Subcutaneous abdominal adipose tissue (tissue), 5 donors: ENCODE data around the gene GPC1.

ENCODE experiments used
- H3K27ac ChIP-seq: one replicate; pipeline ENCODE4 v1.7.0; 2013; ENCODE audit warnings: low read depth, mild to moderate bottlenecking, inconsistent platforms, low read length, moderate library complexity
- H3K27me3 ChIP-seq, 5 donors: one replicate each; pipeline ENCODE4 v1.7.0; 2013; ENCODE audit warnings: low read length in 5 of 5, inconsistent platforms in 1 of 5; ENCODE audit not compliant: control insufficient read depth in 5 of 5, insufficient read depth in 4 of 5
- H3K36me3 ChIP-seq, 5 donors: one replicate each; pipeline ENCODE4 v1.7.0; 2013; ENCODE audit warnings: low read length in 5 of 5; ENCODE audit not compliant: control insufficient read depth in 5 of 5, insufficient read depth in 5 of 5
- H3K4me1 ChIP-seq, 5 donors: one replicate each; pipeline ENCODE4 v1.7.0; 2013; ENCODE audit warnings: low read length in 5 of 5, mild to moderate bottlenecking in 3 of 5, moderate library complexity in 1 of 5; ENCODE audit not compliant: control insufficient read depth in 5 of 5, insufficient read depth in 5 of 5
- H3K4me3 ChIP-seq, 5 donors: one replicate each; pipeline ENCODE4 v1.7.0; 2013; ENCODE audit warnings: low read length in 5 of 5, low read depth in 1 of 5
- H3K9ac ChIP-seq, 5 donors: one replicate each; pipeline ENCODE4 v1.7.0; 2013; ENCODE audit warnings: low read length in 5 of 5, mild to moderate bottlenecking in 4 of 5, moderate library complexity in 3 of 5
- H3K9me3 ChIP-seq, 5 donors: one replicate each; pipeline ENCODE4 v1.7.0; 2013; ENCODE audit warnings: low read length in 5 of 5; ENCODE audit not compliant: control insufficient read depth in 5 of 5
- donor health status: healthy.
- donor health status: healthy.
- donor health status: healthy.
- donor health status: healthy.
- donor health status: healthy.

Gene GPC1

GRCh38 chr2:240430595-240430994, 4.9 kb upstream of the GPC1 start:
- Histone ChIP-seq H3K36me3 (no peaks in the 10 kb centered on the region), H3K4me3 (no peak overlapping the region), H3K4me1 (peaks cover 1 to 27% (median 25%) of the 10 kb centered on the region in 5 donors), H3K9ac (no peak overlapping the region), H3K27ac (no peak overlapping the region), H3K9me3 (peaks cover 0 to 4% (median 0%) of the 10 kb centered on the region in 5 donors), H3K27me3 (peaks cover 0 to 3% (median 2%) of the 10 kb centered on the region in 5 donors)

- Histone ChIP-seq H3K36me3 (no peaks in the 10 kb centered on the region), H3K27me3 (peaks cover 0 to 3% (median 0%) of the 10 kb centered on the region in 5 donors), H3K4me3 (no peak overlapping the region), H3K4me1 (peaks cover 1 to 30% (median 26%) of the 10 kb centered on the region in 5 donors), H3K9ac (no peak overlapping the region), H3K27ac (no peak overlapping the region), H3K9me3 (no peaks in the 10 kb centered on the region)
Measured at GRCh38 chr2:240431271-240431660, 4.2 kb upstream of the GPC1 start.

DNA sequence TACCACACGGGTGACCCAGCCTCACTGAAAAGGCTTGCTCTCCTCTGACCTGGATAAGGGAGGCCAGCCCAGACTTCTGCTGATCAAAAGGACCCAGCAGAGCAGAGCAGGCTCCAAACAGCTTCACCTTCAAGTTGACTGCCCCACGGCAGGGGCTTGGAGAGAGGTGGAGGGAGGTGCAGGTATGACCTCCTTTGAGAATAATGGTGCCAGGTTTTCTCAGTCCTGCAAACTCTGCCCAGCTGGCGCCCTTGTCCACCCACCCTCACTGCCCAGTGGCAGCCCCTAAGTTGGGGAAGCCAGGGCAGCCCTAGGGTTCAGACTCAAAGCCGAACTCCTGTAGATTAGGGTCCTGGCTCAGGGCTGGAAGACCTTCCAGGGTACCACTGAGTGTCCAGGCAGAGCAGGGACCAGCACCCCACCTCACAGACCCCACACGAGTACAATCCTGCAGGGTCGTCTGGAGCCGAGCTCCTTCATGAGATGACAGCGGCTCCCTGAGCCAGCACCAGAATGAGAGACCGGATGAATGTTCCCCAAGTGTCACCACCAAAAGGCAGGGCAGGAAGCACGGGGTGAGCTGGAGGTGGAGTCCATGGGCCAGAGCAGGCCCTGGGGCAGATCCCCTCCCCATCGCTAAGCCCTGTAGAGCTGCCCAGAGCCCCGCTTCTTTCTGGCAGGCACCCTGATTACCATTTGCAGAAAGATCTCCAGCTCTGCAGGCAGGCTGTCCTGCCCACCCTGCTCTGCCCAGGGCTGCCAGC, 3.6 kb upstream of the GPC1 start:
- Histone ChIP-seq H3K27me3 (peaks cover 0 to 9% (median 1%) of the 10 kb centered on the region in 5 donors), H3K9ac (no peak overlapping the region), H3K4me1 (peaks cover 1 to 36% (median 31%) of the 10 kb centered on the region in 5 donors), H3K27ac (no peak overlapping the region), H3K4me3 (no peak overlapping the region), H3K36me3 (no peaks in the 10 kb centered on the region), H3K9me3 (no peaks in the 10 kb centered on the region)

GRCh38 chr2:240432430-240432819, 3.0 kb upstream of the GPC1 start:
- peaks cover 0 to 14% (median 3%) of the 10 kb centered on the region in 5 donors for H3K27me3 ChIP-seq
- H3K27ac ChIP-seq = no peak overlapping the region
- no peaks in the 10 kb centered on the region for H3K9me3 ChIP-seq
- no peak overlapping the region for H3K4me3 ChIP-seq
- H3K4me1 ChIP-seq = peaks cover 3 to 42% (median 37%) of the 10 kb centered on the region in 5 donors
- H3K9ac ChIP-seq = no peak overlapping the region
- no peaks in the 10 kb centered on the region for H3K36me3 ChIP-seq

GRCh38 chr2:240432820-240433801, 2.4 kb upstream of the GPC1 start:
- H3K4me1 ChIP-seq = peaks cover 3 to 49% (median 44%) of the 10 kb centered on the region in 5 donors
- peak overlapping the region in 1 of 5 donors; percentile 17 for H3K4me3 ChIP-seq
- H3K9me3 ChIP-seq = no peaks in the 10 kb centered on the region
- peaks cover 0 to 21% (median 9%) of the 10 kb centered on the region in 5 donors for H3K27me3 ChIP-seq
- peak overlapping the region in 3 of 5 donors; percentile 53 to 70 (median 66) for H3K9ac ChIP-seq
- no peaks in the 10 kb centered on the region for H3K36me3 ChIP-seq
- peak overlapping the region; percentile 84 for H3K27ac ChIP-seq

GRCh38 chr2:240433973-240434727, 1.3 kb upstream of the GPC1 start:
- peak overlapping the region in 3 of 5 donors; percentile 53 to 79 (median 70) for H3K9ac ChIP-seq

GRCh38 chr2:240434728-240435456, 571 bp upstream of the GPC1 start:
- Histone ChIP-seq H3K27me3 (peaks cover 0 to 22% (median 10%) of the 10 kb centered on the region in 5 donors), H3K4me3 (peak overlapping the region; percentile 55 to 68 (median 66)), H3K27ac (peak overlapping the region; percentile 84), H3K9me3 (no peaks in the 10 kb centered on the region), H3K9ac (peak overlapping the region in 3 of 5 donors; percentile 49 to 79 (median 68)), H3K36me3 (no peaks in the 10 kb centered on the region), H3K4me1 (peaks cover 3 to 56% (median 53%) of the 10 kb centered on the region in 5 donors)

More at GRCh38 chr2:240433973-240434727, 1.3 kb upstream of the GPC1 start:
- no peaks in the 10 kb centered on the region for H3K36me3 ChIP-seq
- H3K4me1 ChIP-seq = peaks cover 3 to 56% (median 53%) of the 10 kb centered on the region in 5 donors
- peak overlapping the region; percentile 55 to 68 (median 66) for H3K4me3 ChIP-seq
- no peaks in the 10 kb centered on the region for H3K9me3 ChIP-seq
- peaks cover 0 to 22% (median 10%) of the 10 kb centered on the region in 5 donors for H3K27me3 ChIP-seq
- peak overlapping the region; percentile 84 for H3K27ac ChIP-seq

GRCh38 chr2:240435948-240436682, 652 bp downstream of the GPC1 start:
- H3K9me3 ChIP-seq = no peaks in the 10 kb centered on the region
- peaks cover 0 to 22% (median 10%) of the 10 kb centered on the region in 5 donors for H3K27me3 ChIP-seq
- H3K27ac ChIP-seq = peak overlapping the region; percentile 60
- peaks cover 3 to 56% (median 49%) of the 10 kb centered on the region in 5 donors for H3K4me1 ChIP-seq
- H3K4me3 ChIP-seq = peak overlapping the region in 4 of 5 donors; percentile 51 to 72 (median 62)
- H3K36me3 ChIP-seq = no peaks in the 10 kb centered on the region
- peak overlapping the region in 3 of 5 donors; percentile 44 to 72 (median 56) for H3K9ac ChIP-seq
